Measurements from ENCODE around the gene TAS2R20. TPM values are rescaled to one million over a fixed set of nuclear protein-coding genes. Genes with fewer than 3 reads are reported as not detected.

The TAS2R20 gene
- total and polyA plus RNA-seq, 2 donors (not counting 3 experiments of a cell fraction or from before 2014, with no cell fraction given): 0.48 to 3.3 TPM

DNA sequence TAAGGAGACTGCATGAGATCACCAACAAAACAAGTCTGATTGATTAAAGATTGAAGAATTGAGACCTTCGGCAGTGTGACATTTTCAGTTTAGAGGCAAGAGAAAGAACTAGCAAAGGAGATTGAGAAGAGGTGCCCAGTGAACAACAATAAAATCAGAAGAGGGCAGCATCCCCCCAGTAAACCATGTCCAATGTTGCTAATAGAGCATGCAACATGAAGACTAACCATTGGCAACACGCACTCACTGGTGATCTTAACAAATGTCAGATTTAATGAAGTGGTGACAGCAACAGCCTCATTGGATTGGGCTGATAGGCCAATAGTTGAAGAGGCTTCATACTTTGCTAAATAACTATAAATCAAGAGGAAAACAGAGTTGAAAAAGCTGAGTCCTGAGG, 38.3 kb downstream of the TAS2R20 start:
- POLR2A ChIA-PET: no interaction called here
- Histone ChIP-seq H4K20me1 (replicated peaks; ENCODE audit: control insufficient read depth, extremely low read depth, insufficient read depth, low read length) (no peaks in the 10 kb centered on the region), H3K4me1 (ENCODE audit: control insufficient read depth, extremely low read depth, insufficient read depth, low read length) (no peaks in the 10 kb centered on the region), H3K9me3 (replicated peaks; ENCODE audit: control insufficient read depth, insufficient read depth, low read length) (no peaks in the 10 kb centered on the region), H3K79me2 (ENCODE audit: control insufficient read depth, insufficient read depth, low read length) (no peaks in the 10 kb centered on the region), H2AFZ (ENCODE audit: low read depth, low read length) (no peak overlapping the region), H3K27me3 (ENCODE audit: control insufficient read depth in 2 of 2, insufficient read depth in 2 of 2, low read length in 2 of 2) (no peaks in the 10 kb centered on the region), H3K36me3 (ENCODE audit: control insufficient read depth in 2 of 2, extremely low read depth in 1 of 2, insufficient read depth in 2 of 2, low read length in 2 of 2) (no peaks in the 10 kb centered on the region), H3K27ac (ENCODE audit: insufficient read depth, low read depth, low read length) (no peak overlapping the region), H3K4me3 (replicated peaks in 1 of 3; ENCODE audit: insufficient read depth in 1 of 3, low read depth in 1 of 3, low read length in 3 of 3) (no peak overlapping the region), H3K9me1 (replicated peaks; ENCODE audit: control insufficient read depth, extremely low read depth, insufficient read depth, low read length) (no peaks in the 10 kb centered on the region), H3K9ac (replicated peaks; ENCODE audit: extremely low read depth, insufficient read depth, low read length) (no peak overlapping the region), H3K4me2 (ENCODE audit: insufficient read depth, low read length) (no peak overlapping the region)
- no peak for FAIRE-seq
- CTCF ChIA-PET: interaction anchor here (0.7 to 1.1 kb wide), 2 partner anchors 212 to 240 kb away, joined by 3 to 8 read pairs; no protein-coding TSS in a partner anchor
- intact Hi-C loops (cut with micrococcal nuclease) (loop anchor here (2.0 to 10.0 kb wide), 2 partner anchors 215 to 239 kb away; partner anchors contain the start of gene SMIM10L1), dilution Hi-C loops (cut with MboI; ENCODE audit: extremely low pct_ligation_motif_present, low sequenced_read_pairs) (no loop called here)
- no TSS peak for BruUV-seq (replicated peaks)
- DNase-seq (ENCODE audit: low read depth, low spot score): peak; percentile 38
- TF ChIP-seq JUN (IDR thresholded peaks at IDR 0.05; ENCODE audit: borderline replicate concordance, insufficient read depth, insufficient read length, low read depth) (no peak), GATA2 (IDR thresholded peaks at IDR 0.05; ENCODE audit: insufficient read depth, insufficient read length, low read depth, low read length) (no peak), EZH2 (IDR thresholded peaks at IDR 0.05; ENCODE audit: borderline replicate concordance, low read depth, low read length, severe bottlenecking) (no peak), POLR2AphosphoS5 (IDR thresholded peaks at IDR 0.05; ENCODE audit: insufficient read depth, low read depth, low read length) (no peak), POLR2A (IDR thresholded peaks at IDR 0.05; ENCODE audit: low read depth, low read length) (no peak)
- TF ChIP-seq, protein P1, sequence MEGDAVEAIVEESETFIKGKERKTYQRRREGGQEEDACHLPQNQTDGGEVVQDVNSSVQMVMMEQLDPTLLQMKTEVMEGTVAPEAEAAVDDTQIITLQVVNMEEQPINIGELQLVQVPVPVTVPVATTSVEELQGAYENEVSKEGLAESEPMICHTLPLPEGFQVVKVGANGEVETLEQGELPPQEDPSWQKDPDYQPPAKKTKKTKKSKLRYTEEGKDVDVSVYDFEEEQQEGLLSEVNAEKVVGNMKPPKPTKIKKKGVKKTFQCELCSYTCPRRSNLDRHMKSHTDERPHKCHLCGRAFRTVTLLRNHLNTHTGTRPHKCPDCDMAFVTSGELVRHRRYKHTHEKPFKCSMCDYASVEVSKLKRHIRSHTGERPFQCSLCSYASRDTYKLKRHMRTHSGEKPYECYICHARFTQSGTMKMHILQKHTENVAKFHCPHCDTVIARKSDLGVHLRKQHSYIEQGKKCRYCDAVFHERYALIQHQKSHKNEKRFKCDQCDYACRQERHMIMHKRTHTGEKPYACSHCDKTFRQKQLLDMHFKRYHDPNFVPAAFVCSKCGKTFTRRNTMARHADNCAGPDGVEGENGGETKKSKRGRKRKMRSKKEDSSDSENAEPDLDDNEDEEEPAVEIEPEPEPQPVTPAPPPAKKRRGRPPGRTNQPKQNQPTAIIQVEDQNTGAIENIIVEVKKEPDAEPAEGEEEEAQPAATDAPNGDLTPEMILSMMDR (IDR thresholded peaks at IDR 0.05; ENCODE audit: extremely low read depth in 1 of 2, insufficient read depth in 1 of 2, low read depth in 1 of 2, low read length in 2 of 2): no peak

- H4K20me1 ChIP-seq (replicated peaks; ENCODE audit: control insufficient read depth, extremely low read depth, insufficient read depth, low read length): no peaks in the 10 kb centered on the region
- no peaks in the 10 kb centered on the region for H3K36me3 ChIP-seq (ENCODE audit: control insufficient read depth in 2 of 2, extremely low read depth in 1 of 2, insufficient read depth in 2 of 2, low read length in 2 of 2)
- ChIA-PET POLR2A (no interaction called here), CTCF (no interaction called here)
- no peak overlapping the region for H3K4me3 ChIP-seq (replicated peaks in 1 of 3; ENCODE audit: insufficient read depth in 1 of 3, low read depth in 1 of 3, low read length in 3 of 3)
- FAIRE-seq (no peak), DNase-seq (ENCODE audit: low read depth, low spot score) (no peak)
- no peaks in the 10 kb centered on the region for H3K9me1 ChIP-seq (replicated peaks; ENCODE audit: control insufficient read depth, extremely low read depth, insufficient read depth, low read length)
- H3K4me1 ChIP-seq (ENCODE audit: control insufficient read depth, extremely low read depth, insufficient read depth, low read length): no peaks in the 10 kb centered on the region
- no peaks in the 10 kb centered on the region for H3K27me3 ChIP-seq (ENCODE audit: control insufficient read depth in 2 of 2, insufficient read depth in 2 of 2, low read length in 2 of 2)
- dilution Hi-C loops (cut with MboI; ENCODE audit: extremely low pct_ligation_motif_present, low sequenced_read_pairs) (no loop called here), intact Hi-C loops (cut with micrococcal nuclease) (loop anchor here (2.0 kb wide), 1 partner anchor 241 kb away; no protein-coding TSS in a partner anchor)
- H2AFZ ChIP-seq (ENCODE audit: low read depth, low read length): no peak overlapping the region
- no peak overlapping the region for H3K4me2 ChIP-seq (ENCODE audit: insufficient read depth, low read length)
- no peak overlapping the region for H3K27ac ChIP-seq (ENCODE audit: insufficient read depth, low read depth, low read length)
- TF ChIP-seq JUN (IDR thresholded peaks at IDR 0.05; ENCODE audit: borderline replicate concordance, insufficient read depth, insufficient read length, low read depth): no peak
- peak; percentile 9 for TF ChIP-seq GATA2 (IDR thresholded peaks at IDR 0.05; ENCODE audit: insufficient read depth, insufficient read length, low read depth, low read length)
- no peak overlapping the region for H3K9ac ChIP-seq (replicated peaks; ENCODE audit: extremely low read depth, insufficient read depth, low read length)
- no peaks in the 10 kb centered on the region for H3K79me2 ChIP-seq (ENCODE audit: control insufficient read depth, insufficient read depth, low read length)
- BruUV-seq (replicated peaks): no TSS peak
- no peaks in the 10 kb centered on the region for H3K9me3 ChIP-seq (replicated peaks; ENCODE audit: control insufficient read depth, insufficient read depth, low read length)
Observed at GRCh38 chr12:10957741-10958140, 40.4 kb downstream of the TAS2R20 start.

Measured in endothelial cell of umbilical vein (primary cell).